Peyer's patch (tissue), 4 donors: ENCODE measurements around the gene STAT4.

Source experiments
- POLR2A ChIP-seq, 2 donors: fragments of 450-650 bp; IDR thresholded peaks; one replicate each; pipeline ENCODE4 v1.5.1; 2017; ENCODE audit warnings: antibody characterized with exemption in 2 of 2, mild to moderate bottlenecking in 2 of 2, moderate library complexity in 2 of 2
- TF ChIP-seq, protein P1 (sequence below), 6 experiments: fragments of 450-650 bp in 4 of 6; fragments of 200-600 bp in 2 of 6; sonication (generic) in 1 of 6; IDR thresholded peaks; one replicate each; pipeline ENCODE4 v1.5.1; 2017 to 2019; ENCODE audit warnings: antibody characterized with exemption in 6 of 6, mild to moderate bottlenecking in 3 of 6, moderate library complexity in 1 of 6

DNA sequence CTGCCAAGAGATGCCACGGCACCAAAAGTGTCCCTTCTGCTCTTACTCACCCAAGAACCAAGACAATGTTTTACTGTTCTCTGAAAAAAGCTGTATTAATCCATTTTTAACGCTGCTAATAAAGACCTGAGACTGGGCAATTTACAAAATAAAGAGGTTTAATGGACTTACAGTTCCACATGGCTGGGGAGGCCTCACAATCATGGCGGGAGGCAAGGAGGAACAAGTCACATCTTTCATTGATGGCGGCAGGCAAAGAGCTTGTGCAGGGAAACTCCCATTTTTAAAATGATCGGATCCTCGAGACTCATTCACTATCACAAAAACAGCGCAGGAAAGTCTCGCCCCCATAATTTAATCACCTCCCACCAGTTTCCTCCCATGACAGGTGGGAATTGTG, 135.0 kb downstream of the STAT4 start:
- TF ChIP-seq, protein P1, sequence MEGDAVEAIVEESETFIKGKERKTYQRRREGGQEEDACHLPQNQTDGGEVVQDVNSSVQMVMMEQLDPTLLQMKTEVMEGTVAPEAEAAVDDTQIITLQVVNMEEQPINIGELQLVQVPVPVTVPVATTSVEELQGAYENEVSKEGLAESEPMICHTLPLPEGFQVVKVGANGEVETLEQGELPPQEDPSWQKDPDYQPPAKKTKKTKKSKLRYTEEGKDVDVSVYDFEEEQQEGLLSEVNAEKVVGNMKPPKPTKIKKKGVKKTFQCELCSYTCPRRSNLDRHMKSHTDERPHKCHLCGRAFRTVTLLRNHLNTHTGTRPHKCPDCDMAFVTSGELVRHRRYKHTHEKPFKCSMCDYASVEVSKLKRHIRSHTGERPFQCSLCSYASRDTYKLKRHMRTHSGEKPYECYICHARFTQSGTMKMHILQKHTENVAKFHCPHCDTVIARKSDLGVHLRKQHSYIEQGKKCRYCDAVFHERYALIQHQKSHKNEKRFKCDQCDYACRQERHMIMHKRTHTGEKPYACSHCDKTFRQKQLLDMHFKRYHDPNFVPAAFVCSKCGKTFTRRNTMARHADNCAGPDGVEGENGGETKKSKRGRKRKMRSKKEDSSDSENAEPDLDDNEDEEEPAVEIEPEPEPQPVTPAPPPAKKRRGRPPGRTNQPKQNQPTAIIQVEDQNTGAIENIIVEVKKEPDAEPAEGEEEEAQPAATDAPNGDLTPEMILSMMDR (IDR thresholded peaks at IDR 0.05), result no peak
- TF ChIP-seq POLR2A (IDR thresholded peaks at IDR 0.05), result no peak
